Lower leg skin (tissue), 3 donors: ENCODE results near the gene ITGB5.

ENCODE experiments used
- CTCF ChIP-seq, 3 donors: fragments of 450-650 bp; IDR thresholded peaks; one replicate each; pipeline ENCODE4 v1.5.1; 2016; ENCODE audit warnings: antibody characterized with exemption in 3 of 3, mild to moderate bottlenecking in 3 of 3, moderate library complexity in 2 of 3
- POLR2A ChIP-seq, 2 donors: fragments of 450-650 bp; IDR thresholded peaks; one replicate each; pipeline ENCODE4 v1.6.1; 2016 to 2017; ENCODE audit warnings: antibody characterized with exemption in 2 of 2, mild to moderate bottlenecking in 1 of 2, moderate library complexity in 1 of 2

- TF ChIP-seq CTCF (IDR thresholded peaks at IDR 0.05) (no peak), POLR2A (IDR thresholded peaks at IDR 0.05) (no peak)
These were observed 86.5 kb downstream of the ITGB5 start for GRCh38 chr3:124800511-124801258.
